Measurements from ENCODE around the gene SAP30.

Gene SAP30

DNA sequence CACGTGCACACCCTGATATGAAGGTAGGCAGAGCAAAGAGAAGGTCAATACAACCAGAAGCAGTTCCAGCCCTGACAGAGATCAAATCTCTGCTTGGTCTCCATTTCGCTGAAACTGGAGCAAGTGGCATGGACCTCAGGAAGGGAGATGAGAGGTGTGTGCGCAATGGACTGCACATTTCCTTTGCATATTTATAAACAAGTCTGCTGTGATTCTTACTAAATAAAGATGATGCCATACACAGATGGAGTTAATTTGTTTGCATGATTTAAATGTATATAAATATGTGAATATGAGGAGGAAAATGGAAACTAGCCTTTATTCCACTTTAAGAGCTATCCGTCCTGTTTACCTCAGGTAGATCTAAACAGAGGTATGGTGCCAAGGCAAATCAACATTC lies 30.3 kb downstream of the SAP30 start:
- no peaks in the 10 kb centered on the region for H3K9me3 ChIP-seq (ENCODE audit: control insufficient read depth, low read depth, low read length)
- H3K4me3 ChIP-seq (ENCODE audit: low read length) = no peak overlapping the region
- peaks cover 2% of the 10 kb centered on the region for H3K4me1 ChIP-seq (ENCODE audit: control insufficient read depth, low read depth, low read length)
- no peak overlapping the region for H3K27ac ChIP-seq (ENCODE audit: low read length)
- no peaks in the 10 kb centered on the region for H3K36me3 ChIP-seq (ENCODE audit: control insufficient read depth, low read depth, low read length)
- no peak overlapping the region for H3K9ac ChIP-seq (ENCODE audit: low read length)
- no peaks in the 10 kb centered on the region for H3K27me3 ChIP-seq (ENCODE audit: control insufficient read depth, insufficient read depth, low read length)

DNA sequence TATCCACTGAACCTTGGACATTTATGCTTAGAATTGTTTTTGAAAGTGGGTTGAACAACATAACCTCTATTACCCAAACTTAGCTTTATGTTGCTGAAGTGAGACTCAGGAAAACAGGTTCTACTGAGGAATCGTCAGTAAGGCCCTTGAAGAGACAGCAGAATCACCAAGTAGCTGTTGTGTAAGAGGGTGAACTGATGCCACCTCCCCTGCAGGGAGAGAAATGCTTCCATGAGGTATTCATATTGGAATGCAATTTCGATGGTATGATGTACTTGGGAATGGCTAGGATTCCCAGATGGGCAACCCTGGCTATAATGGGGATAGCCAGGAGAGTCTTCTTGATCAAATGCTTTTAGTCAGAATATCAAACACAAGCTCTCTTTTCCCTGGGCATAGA lies 32.3 kb downstream of the SAP30 start:
- H3K9ac ChIP-seq (ENCODE audit: low read length) = no peak overlapping the region
- no peak overlapping the region for H3K27ac ChIP-seq (ENCODE audit: low read length)
- H3K4me1 ChIP-seq (ENCODE audit: control insufficient read depth, low read depth, low read length) = peaks cover 2% of the 10 kb centered on the region
- no peaks in the 10 kb centered on the region for H3K27me3 ChIP-seq (ENCODE audit: control insufficient read depth, insufficient read depth, low read length)
- no peaks in the 10 kb centered on the region for H3K9me3 ChIP-seq (ENCODE audit: control insufficient read depth, low read depth, low read length)
- no peaks in the 10 kb centered on the region for H3K36me3 ChIP-seq (ENCODE audit: control insufficient read depth, low read depth, low read length)
- no peak overlapping the region for H3K4me3 ChIP-seq (ENCODE audit: low read length)

- Histone ChIP-seq H3K27ac (ENCODE audit: low read length) (no peak overlapping the region), H3K4me3 (ENCODE audit: low read length) (no peak overlapping the region), H3K4me1 (ENCODE audit: control insufficient read depth, low read depth, low read length) (no peaks in the 10 kb centered on the region), H3K27me3 (ENCODE audit: control insufficient read depth, insufficient read depth, low read length) (no peaks in the 10 kb centered on the region), H3K9ac (ENCODE audit: low read length) (no peak overlapping the region), H3K9me3 (ENCODE audit: control insufficient read depth, low read depth, low read length) (no peaks in the 10 kb centered on the region), H3K36me3 (ENCODE audit: control insufficient read depth, low read depth, low read length) (no peaks in the 10 kb centered on the region)
Observed at GRCh38 chr4:173404296-173404865, 33.6 kb downstream of the SAP30 start.

- Histone ChIP-seq H3K27me3 (ENCODE audit: control insufficient read depth, insufficient read depth, low read length) (no peaks in the 10 kb centered on the region), H3K27ac (ENCODE audit: low read length) (no peak overlapping the region), H3K9ac (ENCODE audit: low read length) (no peak overlapping the region), H3K4me3 (ENCODE audit: low read length) (no peak overlapping the region), H3K36me3 (ENCODE audit: control insufficient read depth, low read depth, low read length) (no peaks in the 10 kb centered on the region), H3K4me1 (ENCODE audit: control insufficient read depth, low read depth, low read length) (no peaks in the 10 kb centered on the region), H3K9me3 (ENCODE audit: control insufficient read depth, low read depth, low read length) (no peaks in the 10 kb centered on the region)
Observed at GRCh38 chr4:173405840-173406606, 35.3 kb downstream of the SAP30 start.

GRCh38 chr4:173410079-173410478 lies 39.3 kb downstream of the SAP30 start:
- Histone ChIP-seq H3K9me3 (ENCODE audit: control insufficient read depth, low read depth, low read length) (no peaks in the 10 kb centered on the region), H3K27ac (ENCODE audit: low read length) (no peak overlapping the region), H3K9ac (ENCODE audit: low read length) (no peak overlapping the region), H3K36me3 (ENCODE audit: control insufficient read depth, low read depth, low read length) (no peaks in the 10 kb centered on the region), H3K27me3 (ENCODE audit: control insufficient read depth, insufficient read depth, low read length) (no peaks in the 10 kb centered on the region), H3K4me1 (ENCODE audit: control insufficient read depth, low read depth, low read length) (no peaks in the 10 kb centered on the region), H3K4me3 (ENCODE audit: low read length) (no peak overlapping the region)

GRCh38 chr4:173411106-173411693 lies 40.4 kb downstream of the SAP30 start:
- H3K4me3 ChIP-seq (ENCODE audit: low read length) = no peak overlapping the region
- no peaks in the 10 kb centered on the region for H3K27me3 ChIP-seq (ENCODE audit: control insufficient read depth, insufficient read depth, low read length)
- H3K36me3 ChIP-seq (ENCODE audit: control insufficient read depth, low read depth, low read length) = no peaks in the 10 kb centered on the region
- no peak overlapping the region for H3K9ac ChIP-seq (ENCODE audit: low read length)
- no peaks in the 10 kb centered on the region for H3K9me3 ChIP-seq (ENCODE audit: control insufficient read depth, low read depth, low read length)
- H3K4me1 ChIP-seq (ENCODE audit: control insufficient read depth, low read depth, low read length) = no peaks in the 10 kb centered on the region
- no peak overlapping the region for H3K27ac ChIP-seq (ENCODE audit: low read length)

DNA sequence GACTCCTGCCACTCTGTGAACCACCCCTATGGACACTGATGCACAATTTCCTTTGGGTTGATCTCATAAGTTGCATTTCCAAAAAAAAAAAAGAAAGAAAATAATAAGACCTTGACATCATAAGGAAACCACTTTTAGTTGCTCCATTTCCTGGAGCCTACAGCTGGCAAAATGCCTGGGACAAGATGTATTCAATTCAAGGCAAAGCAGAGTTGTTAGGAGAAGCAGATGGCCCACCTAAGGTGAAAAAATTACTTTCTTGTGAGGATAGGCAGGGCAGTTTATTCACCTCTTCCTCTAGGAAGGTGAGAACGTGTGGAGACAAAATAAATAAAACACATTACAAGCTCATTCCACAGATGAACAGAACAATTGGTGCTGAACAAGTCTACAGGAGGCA lies 42.3 kb downstream of the SAP30 start:
- Histone ChIP-seq H3K27ac (ENCODE audit: low read length) (no peak overlapping the region), H3K4me1 (ENCODE audit: control insufficient read depth, low read depth, low read length) (no peaks in the 10 kb centered on the region), H3K27me3 (ENCODE audit: control insufficient read depth, insufficient read depth, low read length) (no peaks in the 10 kb centered on the region), H3K9me3 (ENCODE audit: control insufficient read depth, low read depth, low read length) (no peaks in the 10 kb centered on the region), H3K36me3 (ENCODE audit: control insufficient read depth, low read depth, low read length) (no peaks in the 10 kb centered on the region), H3K4me3 (ENCODE audit: low read length) (no peak overlapping the region), H3K9ac (ENCODE audit: low read length) (no peak overlapping the region)

- H3K27ac ChIP-seq (ENCODE audit: low read length) = no peak overlapping the region
- H3K27me3 ChIP-seq (ENCODE audit: control insufficient read depth, insufficient read depth, low read length) = no peaks in the 10 kb centered on the region
- no peaks in the 10 kb centered on the region for H3K4me1 ChIP-seq (ENCODE audit: control insufficient read depth, low read depth, low read length)
- H3K36me3 ChIP-seq (ENCODE audit: control insufficient read depth, low read depth, low read length) = no peaks in the 10 kb centered on the region
- no peak overlapping the region for H3K9ac ChIP-seq (ENCODE audit: low read length)
- no peaks in the 10 kb centered on the region for H3K9me3 ChIP-seq (ENCODE audit: control insufficient read depth, low read depth, low read length)
- H3K4me3 ChIP-seq (ENCODE audit: low read length) = no peak overlapping the region
Observed at GRCh38 chr4:173414456-173414855, 43.7 kb downstream of the SAP30 start.

- Histone ChIP-seq H3K36me3 (ENCODE audit: control insufficient read depth, low read depth, low read length) (no peaks in the 10 kb centered on the region), H3K9me3 (ENCODE audit: control insufficient read depth, low read depth, low read length) (no peaks in the 10 kb centered on the region), H3K4me3 (ENCODE audit: low read length) (no peak overlapping the region), H3K4me1 (ENCODE audit: control insufficient read depth, low read depth, low read length) (no peaks in the 10 kb centered on the region), H3K27ac (ENCODE audit: low read length) (no peak overlapping the region), H3K27me3 (ENCODE audit: control insufficient read depth, insufficient read depth, low read length) (no peaks in the 10 kb centered on the region), H3K9ac (ENCODE audit: low read length) (no peak overlapping the region)
Observed at GRCh38 chr4:173415092-173415491, 44.3 kb downstream of the SAP30 start.

DNA sequence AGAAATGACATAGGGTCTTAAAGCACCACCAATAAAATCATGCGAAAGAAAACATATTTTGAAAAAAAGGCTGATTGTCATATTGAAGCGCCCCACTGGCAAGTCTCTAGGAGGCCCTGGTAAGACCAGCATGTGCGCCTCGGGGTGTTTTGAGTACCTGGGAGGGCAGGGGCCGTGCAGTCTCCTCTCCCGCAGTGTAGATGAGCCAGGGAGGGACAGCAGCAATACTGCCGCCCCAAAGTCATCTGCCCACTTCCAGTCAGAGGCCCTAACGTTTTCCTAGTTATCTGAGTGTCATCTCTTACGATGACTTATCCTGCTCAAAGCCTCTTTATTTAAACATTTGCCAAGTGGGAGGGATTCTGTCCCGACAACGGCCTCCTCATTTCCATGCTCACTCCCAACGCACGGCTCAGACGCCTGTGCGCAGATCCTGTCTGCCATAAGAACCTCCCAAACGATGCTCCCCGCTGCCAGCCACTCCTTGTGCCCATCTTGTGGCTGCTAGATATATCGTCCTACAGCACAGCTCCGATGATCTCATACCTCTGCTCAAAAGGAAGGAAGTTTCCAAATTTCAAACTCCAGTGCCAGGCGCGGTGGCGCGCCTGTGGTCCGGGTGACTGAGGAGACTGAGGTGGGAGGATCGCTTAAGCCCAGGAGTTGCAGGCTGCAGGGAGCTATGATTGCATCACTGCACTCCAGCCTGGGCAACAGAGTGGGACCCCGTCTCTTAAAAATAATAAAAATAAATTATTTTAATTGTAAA lies 45.3 kb downstream of the SAP30 start:
- no peaks in the 10 kb centered on the region for H3K9me3 ChIP-seq (ENCODE audit: control insufficient read depth, low read depth, low read length)
- no peak overlapping the region for H3K4me3 ChIP-seq (ENCODE audit: low read length)
- H3K9ac ChIP-seq (ENCODE audit: low read length) = no peak overlapping the region
- H3K27me3 ChIP-seq (ENCODE audit: control insufficient read depth, insufficient read depth, low read length) = no peaks in the 10 kb centered on the region
- H3K4me1 ChIP-seq (ENCODE audit: control insufficient read depth, low read depth, low read length) = no peaks in the 10 kb centered on the region
- H3K27ac ChIP-seq (ENCODE audit: low read length) = no peak overlapping the region
- H3K36me3 ChIP-seq (ENCODE audit: control insufficient read depth, low read depth, low read length) = no peaks in the 10 kb centered on the region

DNA sequence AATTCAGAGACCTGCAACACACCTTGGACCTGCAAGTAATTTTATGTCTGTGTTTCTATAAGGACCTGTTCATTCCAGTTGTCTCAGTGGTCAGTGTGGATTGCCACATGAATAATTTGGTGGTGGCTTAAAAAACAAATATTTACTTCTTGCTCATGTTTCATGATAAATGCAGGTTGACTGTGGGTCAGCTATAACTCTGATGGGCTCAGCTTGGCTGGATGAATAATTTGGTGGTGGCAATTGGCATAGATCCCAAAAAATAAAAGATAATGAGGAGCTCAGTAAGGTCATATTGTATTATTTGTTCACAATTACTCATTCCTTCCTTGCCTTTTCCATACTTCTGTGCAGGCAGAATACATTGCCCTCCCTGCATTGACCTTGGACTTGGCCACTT lies 47.1 kb downstream of the SAP30 start:
- no peak overlapping the region for H3K4me3 ChIP-seq (ENCODE audit: low read length)
- H3K27ac ChIP-seq (ENCODE audit: low read length) = no peak overlapping the region
- no peaks in the 10 kb centered on the region for H3K36me3 ChIP-seq (ENCODE audit: control insufficient read depth, low read depth, low read length)
- H3K9me3 ChIP-seq (ENCODE audit: control insufficient read depth, low read depth, low read length) = no peaks in the 10 kb centered on the region
- no peaks in the 10 kb centered on the region for H3K27me3 ChIP-seq (ENCODE audit: control insufficient read depth, insufficient read depth, low read length)
- no peak overlapping the region for H3K9ac ChIP-seq (ENCODE audit: low read length)
- H3K4me1 ChIP-seq (ENCODE audit: control insufficient read depth, low read depth, low read length) = no peaks in the 10 kb centered on the region
